Hematopoietic multipotent progenitor cell (in vitro differentiated cells): ENCODE data around the gene ANXA2. TPM values are rescaled to one million over a fixed set of nuclear protein-coding genes. Genes with fewer than 3 reads are reported as not detected.

ENCODE experiments used
- DNase-seq, 3 donors: peaks; one replicate each; pipeline ENCODE4 v3.0.0-alpha.2; 2011 to 2015; ENCODE audit warnings: low read depth in 2 of 3, low spot score in 2 of 3
- small RNA-seq: library from RNA; depleted of rRNA; stranded (forward); fragments of <200 nt; gene quantifications from one replicate; pipeline ENCODE3, GENCODE V24; 2012
- total RNA-seq: library from RNA; depleted of rRNA; stranded (reverse); fragments of >200 nt; gene quantifications from one replicate; pipeline ENCODE4 v1.2.3, GENCODE V29; 2012

Gene ANXA2
- total RNA-seq, 1 donor: 175 TPM

- no peak for DNase-seq
Observed at GRCh38 chr15:60315878-60316277, 81.9 kb downstream of the ANXA2 start.

- no peak for DNase-seq
Observed at GRCh38 chr15:60313906-60314305, 83.9 kb downstream of the ANXA2 start.

GRCh38 chr15:60307034-60307433, 90.8 kb downstream of the ANXA2 start:
- no peak for DNase-seq

- no peak for DNase-seq
Observed at GRCh38 chr15:60301024-60301423, 96.8 kb downstream of the ANXA2 start.

- no peak for DNase-seq
Observed at GRCh38 chr15:60299452-60300047, 98.2 kb downstream of the ANXA2 start.

Small RNA genes lying within 50 kb of the gene (small RNA-seq; reads per million reads assigned to genes)
- gene AC087385.3: not detected

Other genes starting within 250 kb of the ANXA2 start
- gene ICE2, start 81.2 kb upstream of the ANXA2 start, total RNA-seq: 28.0 TPM